ENCODE measurements around the gene GREB1L.

The GREB1L gene

DNA sequence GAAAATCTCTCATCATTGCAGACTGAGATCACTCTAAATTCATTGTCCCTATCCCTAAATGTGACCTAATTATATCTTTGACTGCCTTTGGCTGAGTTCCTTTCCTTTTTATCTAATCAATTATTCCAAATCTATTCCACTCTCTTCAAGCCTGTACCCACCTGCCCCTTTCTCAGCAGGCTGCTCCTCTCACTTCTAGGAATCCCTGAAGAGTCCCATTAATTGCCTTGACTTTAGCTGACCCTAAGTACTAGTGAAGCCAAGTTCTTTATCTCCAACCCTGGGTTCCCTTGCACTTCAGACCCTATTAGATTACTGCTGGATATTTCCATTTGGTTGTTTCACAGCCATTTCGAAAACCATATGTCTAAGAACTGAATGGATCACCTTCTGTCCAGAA is 102.8 kb downstream of the GREB1L start:
- DNase-seq (ENCODE audit: low read depth), result no peak
- H3K4me3 ChIP-seq (ENCODE audit: low read depth, low read length), result no peak overlapping the region
- TF ChIP-seq, protein P1, sequence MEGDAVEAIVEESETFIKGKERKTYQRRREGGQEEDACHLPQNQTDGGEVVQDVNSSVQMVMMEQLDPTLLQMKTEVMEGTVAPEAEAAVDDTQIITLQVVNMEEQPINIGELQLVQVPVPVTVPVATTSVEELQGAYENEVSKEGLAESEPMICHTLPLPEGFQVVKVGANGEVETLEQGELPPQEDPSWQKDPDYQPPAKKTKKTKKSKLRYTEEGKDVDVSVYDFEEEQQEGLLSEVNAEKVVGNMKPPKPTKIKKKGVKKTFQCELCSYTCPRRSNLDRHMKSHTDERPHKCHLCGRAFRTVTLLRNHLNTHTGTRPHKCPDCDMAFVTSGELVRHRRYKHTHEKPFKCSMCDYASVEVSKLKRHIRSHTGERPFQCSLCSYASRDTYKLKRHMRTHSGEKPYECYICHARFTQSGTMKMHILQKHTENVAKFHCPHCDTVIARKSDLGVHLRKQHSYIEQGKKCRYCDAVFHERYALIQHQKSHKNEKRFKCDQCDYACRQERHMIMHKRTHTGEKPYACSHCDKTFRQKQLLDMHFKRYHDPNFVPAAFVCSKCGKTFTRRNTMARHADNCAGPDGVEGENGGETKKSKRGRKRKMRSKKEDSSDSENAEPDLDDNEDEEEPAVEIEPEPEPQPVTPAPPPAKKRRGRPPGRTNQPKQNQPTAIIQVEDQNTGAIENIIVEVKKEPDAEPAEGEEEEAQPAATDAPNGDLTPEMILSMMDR (IDR thresholded peaks at IDR 0.05; ENCODE audit: insufficient read depth, low read depth, low read length, missing control alignments), result no peak

DNA sequence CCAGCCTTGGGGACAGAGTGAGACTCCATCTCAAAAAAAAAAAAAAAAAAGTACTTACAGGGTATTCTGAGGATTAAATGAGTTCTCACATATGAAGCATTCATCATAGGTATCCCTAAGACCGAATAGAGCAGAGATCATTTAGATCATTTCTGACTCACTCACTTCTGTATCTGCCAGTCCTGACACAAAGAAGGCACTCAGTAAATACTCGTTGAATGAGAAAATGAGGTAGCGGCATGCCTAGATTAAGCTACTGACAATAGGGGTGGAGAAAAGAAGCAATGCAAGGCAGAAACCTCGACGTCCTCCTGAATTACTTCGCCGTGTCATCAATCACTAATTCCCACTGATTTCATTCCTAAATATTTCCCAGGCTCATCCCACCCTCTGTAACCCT is 103.8 kb downstream of the GREB1L start:
- TF ChIP-seq, protein P1 (IDR thresholded peaks at IDR 0.05; ENCODE audit: insufficient read depth, low read depth, low read length, missing control alignments), result no peak
- DNase-seq (ENCODE audit: low read depth), result no peak
- H3K4me3 ChIP-seq (ENCODE audit: low read depth, low read length), result no peak overlapping the region

DNA sequence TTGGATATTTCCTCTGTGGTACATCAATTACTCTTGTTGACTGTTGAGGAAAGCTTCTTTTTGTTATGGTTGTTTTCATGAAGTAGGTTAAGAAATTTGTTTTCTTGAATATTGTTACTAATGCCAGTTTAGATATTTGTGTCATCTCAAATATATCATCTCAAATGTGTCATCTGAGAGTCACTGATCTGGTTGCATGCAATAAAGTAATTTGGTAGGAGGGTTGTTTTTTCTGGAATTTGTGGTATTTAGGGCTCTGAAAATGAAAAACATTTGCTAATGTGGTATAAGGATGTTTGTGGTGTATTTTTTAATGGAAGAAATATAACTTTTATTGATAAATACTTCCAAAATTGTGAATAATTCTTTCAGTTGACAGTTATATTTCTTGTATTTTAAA is 117.7 kb downstream of the GREB1L start:
- TF ChIP-seq, protein P1 (IDR thresholded peaks at IDR 0.05; ENCODE audit: insufficient read depth, low read depth, low read length, missing control alignments), result no peak
- no peak overlapping the region for H3K4me3 ChIP-seq (ENCODE audit: low read depth, low read length)
- no peak for DNase-seq (ENCODE audit: low read depth)

DNA sequence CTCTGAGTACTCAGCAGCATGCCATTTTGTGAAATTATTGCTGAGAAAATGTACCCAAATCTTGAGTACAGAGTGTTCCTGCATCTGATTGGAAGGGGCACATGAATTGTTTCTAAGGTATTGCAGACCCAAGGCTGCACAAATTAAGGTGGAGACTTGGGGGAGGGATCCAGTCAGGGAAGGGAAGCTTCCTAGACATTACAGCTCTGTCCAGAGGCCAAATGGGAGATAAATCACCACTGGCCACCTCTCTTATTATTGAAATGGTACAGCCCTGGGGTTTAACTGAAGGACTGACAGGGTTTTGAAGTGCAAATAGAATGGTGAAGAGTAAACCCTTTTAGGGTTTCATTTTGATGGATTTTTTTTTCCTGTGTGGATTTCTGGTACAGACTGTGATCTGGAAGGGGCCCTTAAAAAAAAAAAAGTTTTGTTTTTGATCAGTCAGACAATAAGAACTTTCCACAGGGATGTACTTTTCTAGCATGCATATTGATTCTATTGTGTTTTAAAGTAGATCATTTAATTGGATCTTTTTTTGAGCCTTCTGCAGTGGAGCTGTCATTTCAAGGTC is 119.4 kb downstream of the GREB1L start:
- TF ChIP-seq, protein P1 (IDR thresholded peaks at IDR 0.05; ENCODE audit: insufficient read depth, low read depth, low read length, missing control alignments), result no peak
- H3K4me3 ChIP-seq (ENCODE audit: low read depth, low read length), result no peak overlapping the region
- DNase-seq (ENCODE audit: low read depth), result no peak

DNA sequence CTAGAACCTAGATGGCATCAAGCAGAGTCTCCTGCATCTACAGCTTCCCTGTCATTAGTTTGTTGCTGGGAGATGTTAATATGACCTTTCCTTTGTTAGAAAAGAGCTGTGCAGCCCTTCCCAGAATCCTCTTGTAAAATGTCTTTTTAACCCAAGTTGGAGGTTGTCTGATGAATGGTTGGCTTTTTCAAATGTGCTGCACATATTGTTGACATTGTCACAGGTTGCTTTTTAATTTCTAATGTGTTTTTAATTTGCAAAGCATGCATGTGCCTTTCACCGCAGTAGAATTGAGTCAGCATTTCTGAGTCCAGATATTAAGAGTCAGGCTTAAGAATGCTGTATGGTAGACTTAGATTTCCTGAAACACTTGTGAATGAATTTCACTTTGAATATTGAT is 120.8 kb downstream of the GREB1L start:
- DNase-seq (ENCODE audit: low read depth), result no peak
- H3K4me3 ChIP-seq (ENCODE audit: low read depth, low read length), result no peak overlapping the region
- TF ChIP-seq, protein P1 (IDR thresholded peaks at IDR 0.05; ENCODE audit: insufficient read depth, low read depth, low read length, missing control alignments), result no peak

DNA sequence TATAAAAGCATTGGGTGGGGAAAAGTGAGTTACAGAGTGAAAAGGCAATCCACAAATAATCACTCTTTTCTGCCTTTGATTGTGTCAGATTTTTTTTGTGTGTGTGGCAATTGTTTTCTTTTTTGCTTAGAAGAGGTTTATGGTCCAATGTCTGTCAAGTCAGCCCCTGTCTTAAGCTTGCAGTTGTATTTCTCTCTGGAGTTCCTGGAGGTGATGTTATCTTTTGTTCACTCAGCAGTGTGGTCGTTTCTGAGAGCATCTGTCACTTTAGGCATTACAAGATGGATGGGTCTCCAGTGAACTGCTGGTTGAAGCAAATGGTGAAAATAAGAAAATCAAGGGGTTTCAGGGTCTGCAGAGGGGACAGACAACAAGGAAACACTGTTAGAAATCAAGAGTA is 121.3 kb downstream of the GREB1L start:
- DNase-seq (ENCODE audit: low read depth), result no peak
- no peak overlapping the region for H3K4me3 ChIP-seq (ENCODE audit: low read depth, low read length)

DNA sequence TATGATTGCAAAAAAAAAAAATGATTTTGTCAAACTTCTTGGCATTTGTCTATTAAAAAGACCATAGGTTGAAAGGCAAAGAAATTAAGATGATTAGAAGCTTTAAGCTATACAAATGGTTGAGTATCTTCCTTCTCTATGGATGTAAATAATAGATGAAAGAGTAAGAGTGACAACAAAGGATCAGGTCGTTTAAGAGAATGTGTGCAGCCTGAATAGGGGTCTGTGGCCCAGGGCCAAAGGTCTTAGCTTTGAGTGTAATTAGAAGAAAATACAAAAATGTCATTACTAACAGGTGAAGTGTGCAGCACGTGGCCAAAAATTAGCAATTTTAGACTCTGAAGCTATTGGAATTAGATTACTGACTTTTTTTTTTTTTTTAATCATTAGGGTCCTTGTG is 122.4 kb downstream of the GREB1L start:
- no peak overlapping the region for H3K4me3 ChIP-seq (ENCODE audit: low read depth, low read length)
- TF ChIP-seq, protein P1 (IDR thresholded peaks at IDR 0.05; ENCODE audit: insufficient read depth, low read depth, low read length, missing control alignments), result no peak
- DNase-seq (ENCODE audit: low read depth), result no peak

More for the DNA sequence above, 121.3 kb downstream of the GREB1L start:
- TF ChIP-seq, protein P1 (IDR thresholded peaks at IDR 0.05; ENCODE audit: insufficient read depth, low read depth, low read length, missing control alignments), result no peak
